KMS-11 (cell line): Measurements from ENCODE around the gene LBH.

Experiments
- H2AFZ ChIP-seq: fragments of 200-600 bp; sonication (generic); 2 replicates; pipeline ENCODE4 v1.6.1; 2016; ENCODE audit warnings: antibody characterized with exemption, mixed run types, low read depth
- H3K27ac ChIP-seq: fragments of 200-600 bp; sonication (generic); 2 replicates; pipeline ENCODE4 v1.6.1; 2016; ENCODE audit warnings: mild to moderate bottlenecking, mixed run types
- H3K27me3 ChIP-seq: fragments of 200-600 bp; sonication (generic); 2 replicates; pipeline ENCODE4 v1.6.1; 2017; ENCODE audit warnings: mild to moderate bottlenecking, low read depth, mixed run types, moderate library complexity; ENCODE audit not compliant: insufficient read depth
- H3K36me3 ChIP-seq: fragments of 200-600 bp; sonication (generic); 2 replicates; pipeline ENCODE4 v1.6.1; 2017; ENCODE audit warnings: mild to moderate bottlenecking, mixed run types; ENCODE audit not compliant: insufficient read depth
- H3K4me1 ChIP-seq: fragments of 200-600 bp; sonication (generic); 2 replicates; pipeline ENCODE4 v1.6.1; 2016; ENCODE audit warnings: mild to moderate bottlenecking, low read depth, mixed run types; ENCODE audit not compliant: poor library complexity, severe bottlenecking
- H3K4me2 ChIP-seq: fragments of 200-600 bp; sonication (generic); 2 replicates; pipeline ENCODE4 v1.7.0; 2016; ENCODE audit warnings: mild to moderate bottlenecking, mixed run types
- H3K4me3 ChIP-seq: fragments of 200-600 bp; sonication (generic); IDR thresholded peaks from 2 replicates; pipeline ENCODE4 v1.6.1; 2017; ENCODE audit warnings: low read depth, low read length, mixed read lengths; ENCODE audit not compliant: insufficient read depth
- H3K79me2 ChIP-seq: fragments of 200-600 bp; sonication (generic); 2 replicates; pipeline ENCODE4 v1.6.1; 2016; ENCODE audit warnings: low read depth, mixed run types; ENCODE audit not compliant: insufficient read depth
- H3K9ac ChIP-seq: fragments of 200-600 bp; sonication (generic); 2 replicates; pipeline ENCODE4 v1.6.1; 2016; ENCODE audit warnings: mild to moderate bottlenecking, mixed run types
- H4K20me1 ChIP-seq: fragments of 200-600 bp; sonication (generic); 2 replicates; pipeline ENCODE4 v1.6.1; 2016; ENCODE audit warnings: mild to moderate bottlenecking, mixed run types; ENCODE audit not compliant: insufficient read depth
- TF ChIP-seq, protein P1 (sequence below): fragments of 200-600 bp; sonication (generic); conservative IDR thresholded peaks from 2 replicates; pipeline ENCODE4 v1.6.1; 2017; ENCODE audit warnings: low read depth, mild to moderate bottlenecking, antibody characterized with exemption, low read length, moderate library complexity, mixed read lengths

LBH gene

DNA sequence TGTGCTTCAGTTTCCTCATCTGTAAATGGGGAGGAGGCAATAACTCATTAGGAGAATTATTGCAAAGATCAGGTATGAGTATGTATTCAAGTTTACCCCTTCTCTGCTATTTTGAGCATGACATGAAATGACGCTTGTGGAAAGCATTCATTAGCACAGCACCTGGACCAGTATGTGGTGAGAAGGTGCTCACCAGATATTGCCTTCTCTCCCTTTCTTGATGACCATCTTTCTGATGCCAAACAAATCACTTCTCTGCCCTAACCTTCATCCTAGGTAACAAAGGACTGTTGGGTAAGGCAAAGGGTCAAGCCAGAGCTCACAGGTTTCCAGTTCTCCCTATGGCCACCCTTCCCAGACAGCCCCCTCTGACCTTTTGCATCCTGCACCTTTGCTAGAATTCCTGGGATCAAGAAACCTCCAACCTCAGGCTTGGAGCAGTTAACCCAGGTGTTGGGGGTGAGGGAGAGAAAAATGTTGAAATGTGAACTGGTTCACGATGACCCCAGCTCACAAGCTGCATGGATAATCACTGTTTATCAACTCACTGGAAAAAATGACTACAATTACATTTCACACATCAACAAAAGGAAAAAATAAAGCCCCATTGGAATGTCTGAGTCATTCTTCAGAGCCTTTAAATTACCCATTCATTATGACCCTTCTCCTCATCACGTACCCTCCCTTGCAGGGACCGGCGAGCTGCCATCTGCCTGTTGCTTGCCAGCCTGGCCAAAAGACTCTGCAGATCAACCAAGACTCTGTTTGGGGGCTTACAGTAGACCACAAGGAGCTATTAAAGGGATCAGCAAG is 41.6 kb downstream of the LBH start:
- peaks cover 10% of the 10 kb centered on the region for H3K4me1 ChIP-seq
- TF ChIP-seq, protein P1, sequence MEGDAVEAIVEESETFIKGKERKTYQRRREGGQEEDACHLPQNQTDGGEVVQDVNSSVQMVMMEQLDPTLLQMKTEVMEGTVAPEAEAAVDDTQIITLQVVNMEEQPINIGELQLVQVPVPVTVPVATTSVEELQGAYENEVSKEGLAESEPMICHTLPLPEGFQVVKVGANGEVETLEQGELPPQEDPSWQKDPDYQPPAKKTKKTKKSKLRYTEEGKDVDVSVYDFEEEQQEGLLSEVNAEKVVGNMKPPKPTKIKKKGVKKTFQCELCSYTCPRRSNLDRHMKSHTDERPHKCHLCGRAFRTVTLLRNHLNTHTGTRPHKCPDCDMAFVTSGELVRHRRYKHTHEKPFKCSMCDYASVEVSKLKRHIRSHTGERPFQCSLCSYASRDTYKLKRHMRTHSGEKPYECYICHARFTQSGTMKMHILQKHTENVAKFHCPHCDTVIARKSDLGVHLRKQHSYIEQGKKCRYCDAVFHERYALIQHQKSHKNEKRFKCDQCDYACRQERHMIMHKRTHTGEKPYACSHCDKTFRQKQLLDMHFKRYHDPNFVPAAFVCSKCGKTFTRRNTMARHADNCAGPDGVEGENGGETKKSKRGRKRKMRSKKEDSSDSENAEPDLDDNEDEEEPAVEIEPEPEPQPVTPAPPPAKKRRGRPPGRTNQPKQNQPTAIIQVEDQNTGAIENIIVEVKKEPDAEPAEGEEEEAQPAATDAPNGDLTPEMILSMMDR: no peak

DNA sequence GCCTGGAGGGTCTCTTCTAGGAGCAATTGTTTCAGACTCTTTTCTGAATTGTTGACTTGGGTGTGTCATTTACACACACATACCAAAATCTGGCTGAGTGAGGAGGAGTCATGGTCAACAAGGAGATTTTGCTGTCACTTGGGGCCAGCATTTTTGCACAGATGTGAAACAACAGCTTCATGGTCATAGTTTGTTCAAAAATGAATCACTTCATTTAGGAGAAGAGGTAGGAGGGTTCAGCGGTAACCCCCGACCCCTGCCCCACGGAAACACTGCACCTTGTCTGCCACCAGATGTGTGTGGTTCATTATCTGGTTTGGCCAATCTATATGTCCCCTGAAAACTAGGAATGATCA is 42.2 kb downstream of the LBH start:
- Histone ChIP-seq H3K4me2 (no peak overlapping the region), H3K9ac (no peak overlapping the region), H3K27me3 (no peaks in the 10 kb centered on the region), H2AFZ (no peak overlapping the region), H3K36me3 (no peaks in the 10 kb centered on the region), H3K79me2 (no peaks in the 10 kb centered on the region), H3K4me3 (no peak overlapping the region), H3K4me1 (peaks cover 4% of the 10 kb centered on the region), H3K27ac (no peak overlapping the region), H4K20me1 (no peaks in the 10 kb centered on the region)
- TF ChIP-seq, protein P1: no peak

More for the DNA sequence above, 41.6 kb downstream of the LBH start:
- H3K27ac ChIP-seq: no peak overlapping the region
- no peaks in the 10 kb centered on the region for H4K20me1 ChIP-seq
- H3K4me3 ChIP-seq: no peak overlapping the region
- H3K9ac ChIP-seq: no peak overlapping the region
- H2AFZ ChIP-seq: no peak overlapping the region
- no peak overlapping the region for H3K4me2 ChIP-seq
- no peaks in the 10 kb centered on the region for H3K36me3 ChIP-seq
- no peaks in the 10 kb centered on the region for H3K79me2 ChIP-seq
- H3K27me3 ChIP-seq: no peaks in the 10 kb centered on the region

DNA sequence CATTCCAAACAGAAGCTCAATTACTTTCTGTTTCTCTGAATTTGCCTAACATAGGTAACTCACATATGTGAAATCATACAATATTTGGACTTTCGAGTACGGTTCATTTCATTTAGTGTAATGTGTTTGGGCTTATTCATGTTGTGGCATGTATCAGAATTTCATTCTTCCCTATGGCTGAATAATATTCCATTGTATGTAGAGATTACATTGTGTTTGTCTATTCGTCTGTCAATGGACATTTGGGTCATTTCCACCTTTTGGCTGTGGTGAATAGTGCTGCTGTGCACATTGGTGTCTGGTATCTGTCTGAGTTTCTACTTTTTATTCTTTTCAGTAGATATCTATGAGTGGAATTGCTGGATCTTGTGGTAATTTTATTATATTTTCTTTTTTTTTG is 43.9 kb downstream of the LBH start:
- Histone ChIP-seq H3K4me1 (no peaks in the 10 kb centered on the region), H3K27ac (no peak overlapping the region), H3K79me2 (no peaks in the 10 kb centered on the region), H3K9ac (no peak overlapping the region), H4K20me1 (no peaks in the 10 kb centered on the region), H3K4me2 (no peak overlapping the region), H2AFZ (no peak overlapping the region), H3K36me3 (no peaks in the 10 kb centered on the region), H3K4me3 (no peak overlapping the region), H3K27me3 (no peaks in the 10 kb centered on the region)
- TF ChIP-seq, protein P1: no peak

DNA sequence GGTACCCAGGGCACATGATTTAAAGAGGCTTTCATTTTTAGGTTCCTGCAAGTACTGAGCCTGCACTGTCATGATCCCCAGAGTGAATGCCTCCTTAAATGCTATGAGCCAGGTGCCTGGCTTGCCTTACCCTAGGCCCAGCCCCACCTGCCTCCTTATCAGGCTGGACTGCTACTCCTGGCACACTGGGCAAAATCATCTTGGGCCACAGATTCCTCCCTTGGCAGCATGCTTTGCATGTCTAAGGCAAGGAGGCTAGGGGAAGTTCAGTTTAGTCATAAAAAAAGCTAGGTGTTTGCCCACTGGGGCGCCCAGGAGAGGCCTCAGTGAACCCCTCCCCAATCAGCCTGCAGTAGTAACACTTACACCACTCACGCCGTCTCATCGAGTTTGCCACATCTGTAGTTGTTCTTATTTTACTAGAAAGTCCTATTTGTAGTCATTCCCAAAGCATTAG is 45.1 kb downstream of the LBH start:
- TF ChIP-seq, protein P1: no peak
- Histone ChIP-seq H3K79me2 (no peaks in the 10 kb centered on the region), H3K4me2 (no peak overlapping the region), H2AFZ (no peak overlapping the region), H4K20me1 (no peaks in the 10 kb centered on the region), H3K27ac (no peak overlapping the region), H3K27me3 (no peaks in the 10 kb centered on the region), H3K4me3 (no peak overlapping the region), H3K4me1 (no peaks in the 10 kb centered on the region), H3K36me3 (no peaks in the 10 kb centered on the region), H3K9ac (no peak overlapping the region)
